ENCODE data around the gene PRSS37.
"Not testable (repeated sequence)": the region's sequence is repeated elsewhere in the genome, so short reads cannot be mapped to it uniquely, and the experiment has no call there.

Gene PRSS37, protein sequence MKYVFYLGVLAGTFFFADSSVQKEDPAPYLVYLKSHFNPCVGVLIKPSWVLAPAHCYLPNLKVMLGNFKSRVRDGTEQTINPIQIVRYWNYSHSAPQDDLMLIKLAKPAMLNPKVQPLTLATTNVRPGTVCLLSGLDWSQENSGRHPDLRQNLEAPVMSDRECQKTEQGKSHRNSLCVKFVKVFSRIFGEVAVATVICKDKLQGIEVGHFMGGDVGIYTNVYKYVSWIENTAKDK

GRCh38 chr7:141841385-141841784, at the start of gene PRSS37:
TSS of gene PRSS37 (minus strand) at chr7:141841485. CDS start at chr7:141841049, 436 bp downstream.
- no peak for DNase-seq

- peak; percentile 26 for DNase-seq
These were observed 48.0 kb upstream of the PRSS37 start for GRCh38 chr7:141889321-141889720.

DNA sequence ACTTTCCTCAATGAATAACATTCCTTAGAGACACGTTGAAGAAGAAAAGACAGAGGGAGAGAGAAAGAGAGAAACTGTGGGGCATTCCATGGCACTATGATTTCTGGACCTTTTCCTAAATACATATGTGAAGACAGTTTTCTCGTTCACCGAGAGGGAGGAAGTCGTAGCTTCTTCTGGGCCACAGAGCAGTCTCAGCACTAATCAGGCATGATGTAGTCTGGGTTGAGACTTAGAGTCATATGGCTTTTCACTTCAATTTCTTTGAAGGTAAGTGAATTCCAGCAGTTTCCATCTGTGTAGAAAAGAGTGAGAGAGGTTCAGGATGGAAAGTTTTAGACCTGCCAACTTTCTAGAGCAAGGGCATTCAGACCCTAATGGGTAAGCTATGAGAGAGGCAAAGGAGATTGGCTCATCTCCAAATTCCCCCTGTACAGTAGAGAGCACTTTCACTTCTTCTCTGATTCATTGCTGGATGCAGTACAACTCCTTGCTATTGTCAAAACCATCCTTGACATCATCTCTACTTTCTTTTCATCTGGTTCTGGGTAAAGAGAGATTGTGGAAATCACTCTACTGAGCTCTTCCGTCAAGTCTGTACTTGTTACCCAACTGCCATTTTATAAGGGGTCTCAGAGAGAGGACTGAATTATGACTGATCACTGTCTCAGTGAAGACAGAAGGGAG, 43.4 kb upstream of the PRSS37 start:
- no peak for DNase-seq

DNA sequence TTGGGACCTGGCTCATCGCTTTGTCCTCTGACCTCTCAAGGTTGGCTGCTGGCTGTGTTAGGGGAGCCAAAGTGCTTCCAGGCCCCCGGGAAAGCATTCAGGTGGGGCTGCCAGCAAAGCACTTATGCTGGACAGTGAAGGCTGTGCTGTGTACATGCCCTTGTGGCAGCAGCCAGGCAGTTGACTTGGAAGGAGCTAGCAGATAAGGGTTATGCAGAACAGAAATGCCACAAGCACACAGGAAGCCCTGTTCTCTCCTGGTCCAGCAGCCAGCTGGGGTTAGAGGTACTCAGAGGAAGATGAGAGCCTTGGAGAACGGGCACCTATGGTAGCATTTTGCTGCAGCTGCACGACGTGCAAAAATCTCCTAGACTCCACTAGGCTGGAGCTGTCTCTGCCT, 39.7 kb upstream of the PRSS37 start:
- no peak for DNase-seq

DNA sequence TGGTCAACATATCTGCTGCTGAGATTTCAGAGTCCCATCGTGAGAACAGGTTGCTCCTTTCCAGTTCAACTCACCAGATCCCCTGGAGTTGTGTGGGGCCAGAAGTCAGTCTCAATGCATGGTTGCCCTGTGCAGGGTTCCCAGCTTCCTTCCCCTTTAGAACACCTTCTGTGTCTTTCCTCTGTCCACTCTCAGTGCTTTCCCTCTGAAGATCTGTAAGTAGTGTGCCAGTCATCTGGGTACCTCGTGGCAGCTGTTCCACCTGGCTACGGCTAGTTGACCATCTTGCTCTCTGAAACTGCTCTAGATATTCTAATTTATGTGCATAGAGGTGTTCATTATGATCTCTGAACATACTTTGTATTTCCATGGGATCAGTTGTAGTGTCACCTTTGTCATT, 36.1 kb upstream of the PRSS37 start:
- no peak for DNase-seq

DNA sequence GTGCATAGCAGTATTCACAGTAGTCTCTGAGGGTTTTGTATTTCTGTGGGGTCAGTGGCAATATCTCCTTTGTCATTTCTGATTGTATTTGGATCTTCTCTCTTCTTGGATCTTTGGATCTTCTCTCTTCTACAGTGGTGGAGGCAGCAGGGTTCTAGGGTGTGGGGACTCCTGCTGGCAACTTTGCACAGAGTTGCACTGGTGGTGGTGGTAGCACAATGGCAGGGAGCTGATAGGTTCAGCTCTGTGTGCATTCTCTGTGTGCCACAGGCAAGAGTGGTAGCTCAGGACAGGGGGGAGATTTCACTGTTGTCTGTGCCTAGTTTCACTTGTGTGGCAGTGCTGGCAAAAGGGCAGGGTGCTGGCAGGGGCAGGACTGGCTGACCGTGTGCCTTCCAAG, 35.1 kb upstream of the PRSS37 start:
- no peak for DNase-seq

- no peak for DNase-seq
These were observed 34.2 kb upstream of the PRSS37 start for GRCh38 chr7:141875453-141875852.

GRCh38 chr7:141874787-141875186, 33.5 kb upstream of the PRSS37 start:
- DNase-seq = no peak

GRCh38 chr7:141872931-141873330, 31.6 kb upstream of the PRSS37 start:
- DNase-seq = no peak

GRCh38 chr7:141866974-141867373, 25.7 kb upstream of the PRSS37 start:
- DNase-seq = no peak

GRCh38 chr7:141864765-141865447, 23.6 kb upstream of the PRSS37 start:
- DNase-seq = no peak

GRCh38 chr7:141860207-141860606, 18.9 kb upstream of the PRSS37 start:
- no peak for DNase-seq

- DNase-seq = no peak
These were observed 6.7 kb upstream of the PRSS37 start for GRCh38 chr7:141847996-141848395.

DNA sequence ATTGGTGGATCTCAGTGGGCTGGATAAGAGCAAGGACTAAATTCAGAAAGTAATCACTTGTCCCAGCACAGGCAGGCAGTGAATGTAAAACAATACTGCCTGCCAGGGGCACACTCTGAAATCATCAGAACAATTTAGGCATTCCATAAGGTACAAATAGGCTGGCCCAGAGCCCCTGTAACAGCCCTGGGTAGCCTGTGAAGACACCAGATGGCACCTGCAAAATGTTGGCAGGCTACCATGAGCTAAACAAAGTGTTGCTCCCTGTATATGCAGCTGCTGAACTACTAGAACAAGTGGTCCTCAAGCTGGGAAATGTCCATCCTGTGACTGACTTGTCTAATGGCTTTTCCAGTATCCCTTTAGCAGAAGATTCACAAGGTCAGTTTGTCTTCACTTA, 3.0 kb upstream of the PRSS37 start:
- DNase-seq = no peak

DNA sequence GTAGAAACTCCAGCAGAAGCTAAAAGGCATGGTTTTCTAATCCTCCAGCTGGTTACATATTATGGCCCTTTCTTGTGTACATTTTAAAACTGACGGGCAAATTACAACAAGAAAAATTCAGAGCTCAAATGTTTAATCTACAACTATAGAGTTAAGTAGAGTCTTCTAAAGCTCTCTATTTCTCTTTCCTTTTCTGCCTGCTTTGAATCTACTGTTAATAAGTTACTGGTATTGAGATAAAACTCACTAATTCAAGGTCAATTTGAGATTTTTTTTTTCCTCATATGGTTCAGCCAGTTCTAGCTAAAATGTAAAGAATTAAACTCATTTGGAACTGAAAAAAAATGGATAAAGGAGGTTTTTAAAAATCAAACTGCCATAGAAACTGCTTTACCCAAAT, 1.6 kb upstream of the PRSS37 start:
- no peak for DNase-seq

DNA sequence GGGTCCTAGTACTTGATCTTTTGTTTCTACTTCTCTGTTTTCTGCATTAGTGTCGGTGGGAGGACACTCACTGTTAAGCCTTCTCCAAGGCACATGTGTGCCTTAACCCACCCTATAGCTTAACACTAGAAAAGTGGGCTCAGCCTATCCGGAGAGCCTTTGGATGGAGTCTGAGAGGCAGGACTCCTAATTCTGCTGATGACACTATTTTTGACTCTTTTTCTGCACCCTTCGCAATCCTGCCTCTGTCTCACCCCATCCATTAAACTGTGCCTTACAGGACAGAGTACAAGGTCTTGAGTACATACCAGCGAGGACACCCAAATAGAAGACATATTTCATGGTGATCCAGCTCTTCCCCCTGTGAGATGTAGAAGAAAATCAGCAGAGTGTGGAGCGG, 577 bp downstream of the PRSS37 start:
- DNase-seq = no peak

GRCh38 chr7:141839256-141839655, 2.0 kb downstream of the PRSS37 start:
- no peak for DNase-seq

GRCh38 chr7:141838581-141838980, 2.7 kb downstream of the PRSS37 start:
- DNase-seq = no peak

GRCh38 chr7:141837683-141838082, 3.6 kb downstream of the PRSS37 start:
- no peak for DNase-seq

DNA sequence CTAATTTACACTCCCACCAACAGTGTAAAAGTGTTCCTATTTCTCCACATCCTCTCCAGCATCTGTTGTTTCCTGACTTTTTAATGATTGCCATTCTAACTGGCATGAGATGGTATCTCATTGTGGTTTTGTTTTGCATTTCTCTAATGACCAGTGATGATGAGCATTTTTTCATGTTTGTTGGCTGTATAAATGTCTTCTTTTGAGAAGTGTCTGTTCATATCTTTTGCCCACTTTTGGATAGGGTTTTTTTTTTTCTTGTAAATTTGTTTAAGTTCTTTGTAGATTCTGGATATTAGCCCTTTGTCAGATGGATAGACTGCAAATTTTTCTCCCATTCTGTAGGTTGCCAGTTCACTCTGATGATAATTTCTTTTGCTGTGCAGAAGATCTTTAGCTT, 18.9 kb downstream of the PRSS37 start:
- DNase-seq = not testable (repeated sequence)

- no peak for DNase-seq
These were observed 21.2 kb downstream of the PRSS37 start for GRCh38 chr7:141820067-141820466.

DNA sequence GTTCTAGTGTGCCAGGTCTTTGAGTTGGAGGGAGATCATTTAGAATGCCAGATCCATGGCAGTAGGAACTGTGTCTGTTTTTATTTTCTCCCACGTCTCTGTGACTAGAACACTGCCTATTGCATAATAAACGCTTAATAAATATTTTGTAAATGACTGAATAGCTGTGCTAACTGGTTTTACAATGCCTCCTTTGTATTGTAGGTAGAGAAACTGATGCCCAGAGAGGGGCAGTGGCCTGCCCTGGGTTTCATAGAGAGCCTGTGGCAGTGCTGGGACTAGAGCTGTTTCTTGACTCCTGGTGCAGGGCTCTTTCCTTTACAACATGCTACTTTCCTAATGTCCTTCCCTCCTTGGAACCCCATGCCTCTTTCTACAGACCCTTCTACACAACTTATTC, 48.8 kb downstream of the PRSS37 start:
- DNase-seq = no peak

GRCh38 chr7:141789917-141790316, 51.4 kb downstream of the PRSS37 start, which contains the start of gene TAS2R5:
TSS of gene TAS2R5 (plus strand) at chr7:141790217. CDS start at chr7:141790362, 145 bp downstream.
- DNase-seq = no peak

GRCh38 chr7:141788296-141788695, 53.0 kb downstream of the PRSS37 start:
- no peak for DNase-seq
